GM15510 (cell line): ENCODE results near the gene EMC9.

Experiments used
- POLR2A ChIP-seq: IDR thresholded peaks from 3 replicates; pipeline ENCODE4 v1.6.1; 2011; ENCODE audit warnings: borderline replicate concordance; ENCODE audit not compliant: insufficient read length; ENCODE audit errors: extremely low read depth

The EMC9 gene

GRCh38 chr14:24133735-24134134 lies 7.7 kb downstream of the EMC9 start:
- TF ChIP-seq POLR2A, result no peak

DNA sequence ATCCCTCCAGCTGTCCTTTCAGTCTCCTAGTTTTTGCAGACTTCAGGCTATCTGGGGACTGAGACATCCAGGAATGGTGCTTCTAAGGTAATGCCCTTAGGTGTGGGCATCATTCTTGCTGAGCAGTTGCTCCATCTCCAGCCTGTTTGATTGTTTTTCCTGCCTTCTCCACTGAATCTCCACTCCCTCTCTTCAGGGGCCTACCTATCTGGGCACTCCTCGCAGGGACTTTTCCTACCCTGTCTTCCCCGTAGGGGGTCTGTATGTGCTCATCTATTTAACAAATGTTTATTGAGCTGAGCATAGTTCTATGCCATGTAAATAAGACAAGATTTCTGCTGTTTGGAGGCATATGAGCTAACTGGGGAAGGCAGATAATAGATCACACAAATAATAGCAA lies 8.4 kb downstream of the EMC9 start:
- no peak for TF ChIP-seq POLR2A

DNA sequence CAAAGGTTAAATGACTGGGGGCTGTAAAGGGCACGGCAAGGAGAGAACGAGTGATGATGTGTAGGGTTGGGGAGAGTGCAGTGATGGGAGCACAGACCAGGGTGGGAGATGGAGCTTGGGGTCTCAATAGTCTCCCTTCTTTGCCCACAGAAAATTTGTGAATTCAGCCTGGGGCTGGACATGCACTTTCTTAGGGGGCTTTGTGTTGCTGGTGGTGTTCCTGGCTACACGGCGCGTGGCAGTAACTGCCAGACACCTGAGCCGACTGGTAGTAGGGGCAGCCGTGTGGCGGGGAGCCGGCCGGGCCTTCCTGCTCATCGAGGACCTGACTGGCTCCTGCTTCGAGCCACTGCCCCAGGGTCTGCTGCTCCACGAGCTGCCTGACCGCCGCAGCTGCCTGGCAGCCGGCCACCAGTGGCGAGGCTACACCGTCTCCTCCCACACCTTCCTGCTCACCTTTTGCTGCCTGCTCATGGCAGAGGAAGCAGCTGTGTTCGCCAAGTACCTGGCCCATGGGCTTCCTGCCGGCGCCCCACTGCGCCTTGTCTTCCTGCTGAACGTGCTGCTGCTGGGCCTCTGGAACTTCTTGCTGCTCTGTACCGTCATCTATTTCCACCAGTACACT lies 9.2 kb downstream of the EMC9 start:
- TF ChIP-seq POLR2A, result no peak

DNA sequence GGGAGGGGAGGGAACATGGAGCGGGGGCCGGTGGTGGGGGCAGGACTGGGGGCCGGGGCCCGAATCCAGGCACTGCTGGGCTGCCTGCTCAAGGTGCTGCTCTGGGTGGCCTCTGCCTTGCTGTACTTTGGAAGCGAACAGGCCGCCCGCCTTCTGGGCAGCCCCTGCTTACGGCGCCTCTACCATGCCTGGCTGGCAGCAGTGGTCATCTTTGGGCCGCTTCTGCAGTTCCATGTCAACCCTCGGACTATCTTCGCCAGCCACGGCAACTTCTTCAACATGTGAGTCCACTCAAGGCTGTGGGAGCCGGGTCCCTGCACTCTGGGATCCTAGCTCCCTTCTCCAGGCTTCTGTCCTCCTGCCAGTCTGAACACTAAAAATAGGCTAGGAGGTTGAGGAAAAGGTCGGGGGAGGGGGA lies 9.8 kb downstream of the EMC9 start:
- no peak for TF ChIP-seq POLR2A

GRCh38 chr14:24130717-24131548 lies 10.5 kb downstream of the EMC9 start:
- TF ChIP-seq POLR2A, result no peak

DNA sequence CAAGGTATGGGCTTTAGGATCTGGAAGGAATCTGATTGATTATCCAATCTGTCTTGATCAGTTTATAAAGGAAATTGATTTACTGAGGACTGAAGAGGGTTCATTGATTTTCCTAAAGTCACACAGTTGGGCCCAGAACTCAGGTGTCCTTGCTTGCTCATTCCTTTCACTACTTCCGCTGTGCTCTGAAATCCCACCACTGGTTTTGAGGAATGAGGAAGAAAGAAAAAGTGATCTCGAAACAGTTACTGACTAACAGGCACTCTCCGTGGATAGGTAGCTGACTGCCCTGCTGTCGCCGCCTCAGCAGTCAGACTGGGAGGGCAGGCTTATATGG lies 11.0 kb downstream of the EMC9 start, which contains the start of gene FITM1:
TSS of gene FITM1 (plus strand) at position 280 of the 337 bp plus-strand sequence. CDS start 905 bp downstream, outside the sequence.
- no peak for TF ChIP-seq POLR2A

DNA sequence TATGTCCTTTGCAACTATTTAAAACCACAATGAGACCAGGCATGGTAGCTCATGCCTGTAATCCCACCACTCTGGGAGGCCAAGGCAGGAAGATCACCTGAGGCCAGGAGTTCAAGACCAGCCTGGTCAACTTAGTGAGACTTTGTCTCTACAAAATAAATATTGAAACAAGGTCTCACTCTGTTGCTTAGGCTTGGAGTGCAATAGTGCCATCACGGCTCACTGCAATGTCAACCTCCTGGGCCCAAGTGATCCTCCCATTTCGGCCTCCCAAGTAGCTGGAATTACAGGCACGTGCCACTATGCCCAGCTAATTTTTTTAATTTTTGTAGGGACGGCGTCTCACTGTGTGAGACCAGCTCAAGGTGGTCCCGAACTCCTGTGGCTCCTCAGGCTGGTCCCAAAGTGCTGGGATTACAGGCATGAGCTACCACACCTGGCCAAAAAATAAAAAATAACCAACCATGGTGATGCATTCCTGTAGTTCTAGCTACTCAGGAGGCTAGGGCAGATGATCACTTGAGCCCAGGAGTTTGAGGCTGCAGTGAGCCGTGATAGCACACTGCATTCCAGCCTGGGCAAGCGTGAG lies 11.9 kb downstream of the EMC9 start:
- TF ChIP-seq POLR2A, result no peak

GRCh38 chr14:24127673-24128072 lies 13.7 kb downstream of the EMC9 start:
- TF ChIP-seq POLR2A, result no peak

DNA sequence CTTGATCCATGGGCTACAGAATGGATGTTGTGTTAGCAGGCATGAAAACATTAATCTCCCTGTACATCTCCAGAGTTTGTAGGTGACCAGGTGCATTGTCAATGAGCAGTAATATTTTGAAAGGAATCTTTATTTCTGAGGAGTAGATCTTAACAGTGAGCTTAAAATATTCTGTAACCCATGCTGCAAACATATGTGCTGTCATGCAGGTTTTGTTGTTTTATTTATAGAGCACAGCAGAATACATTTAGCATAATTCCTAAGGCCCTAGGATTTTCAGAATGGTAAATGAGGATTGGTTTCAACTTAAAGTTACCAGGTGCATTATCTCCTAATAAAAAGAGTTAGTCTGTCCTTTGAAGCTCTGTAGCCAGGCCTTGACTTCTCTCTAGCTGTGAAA lies 14.5 kb downstream of the EMC9 start:
- TF ChIP-seq POLR2A, result no peak

DNA sequence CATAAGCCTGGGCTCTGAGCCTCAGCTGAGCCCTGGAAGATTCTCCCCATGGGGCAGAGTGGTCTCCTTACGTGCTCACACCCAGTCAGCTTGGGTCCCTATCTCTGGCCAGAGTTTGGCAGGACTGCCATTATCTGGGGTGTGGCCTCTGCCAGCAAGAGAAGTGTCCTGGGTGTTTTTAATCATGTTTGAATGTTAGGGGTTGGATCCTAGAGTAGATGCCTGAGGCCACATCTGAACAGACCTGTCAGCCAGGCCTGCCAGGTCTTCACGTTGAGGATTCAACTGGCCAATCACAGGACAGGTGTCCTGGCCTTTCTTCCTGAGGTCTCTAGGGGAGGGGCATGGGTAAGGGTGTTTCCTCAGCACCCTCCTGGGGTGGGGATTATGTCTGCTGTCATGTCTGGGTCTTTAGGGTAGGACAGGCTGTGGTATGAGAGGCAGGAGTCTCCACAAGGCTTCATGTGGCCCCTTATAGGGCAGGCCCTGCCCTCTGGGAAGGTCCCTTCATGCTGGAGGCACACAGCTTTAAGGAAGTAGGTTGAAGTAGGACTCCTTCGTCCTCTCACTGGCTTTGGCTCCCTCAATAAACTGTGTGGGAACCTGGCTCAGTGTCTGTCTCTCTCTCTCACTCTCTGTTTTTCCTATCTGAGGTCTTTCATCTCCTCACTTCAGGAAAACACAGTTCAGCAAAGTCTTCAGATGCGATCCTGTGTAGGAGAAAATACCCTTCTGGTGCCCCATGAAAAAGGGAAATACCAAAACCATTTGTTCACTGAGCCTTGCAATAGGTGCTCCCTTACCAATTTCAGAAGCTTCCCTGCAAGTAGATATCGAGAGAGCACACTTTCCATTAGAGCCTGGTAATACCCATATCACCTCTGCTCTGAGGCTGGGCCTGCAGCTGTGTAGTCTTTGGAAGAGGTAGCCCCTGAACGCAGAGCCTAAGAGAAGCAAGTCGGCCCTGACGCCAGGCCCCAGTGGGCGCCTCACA lies 17.7 kb downstream of the EMC9 start:
- no peak for TF ChIP-seq POLR2A

GRCh38 chr14:24122898-24123297 lies 18.5 kb downstream of the EMC9 start:
- TF ChIP-seq POLR2A, result no peak

DNA sequence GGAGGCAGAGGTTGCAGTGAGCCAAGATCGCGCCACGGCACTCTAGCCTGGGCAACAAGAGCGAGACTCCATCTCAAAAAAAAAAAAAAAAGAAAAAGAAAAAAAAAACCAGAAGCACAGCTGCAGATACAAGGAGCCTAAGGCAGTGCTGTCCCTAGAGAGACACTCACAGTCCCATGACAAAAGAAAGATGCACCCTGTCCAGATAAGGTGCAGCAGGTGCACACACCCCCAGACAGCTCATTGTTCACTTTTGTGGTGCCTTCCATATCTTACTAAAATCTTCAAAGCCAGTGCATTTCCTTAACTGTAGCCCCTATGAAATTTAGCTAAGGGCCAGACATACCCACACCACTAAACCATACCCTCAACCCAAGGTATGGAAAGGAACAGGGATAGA lies 19.0 kb downstream of the EMC9 start:
- no peak for TF ChIP-seq POLR2A

- no peak for TF ChIP-seq POLR2A
Observed at GRCh38 chr14:24121210-24121609, 20.2 kb downstream of the EMC9 start.

- TF ChIP-seq POLR2A, result no peak
Observed at GRCh38 chr14:24119691-24120090, 21.7 kb downstream of the EMC9 start.
